Measurements from ENCODE around the gene RNF145. TPM values are rescaled to one million over a fixed set of nuclear protein-coding genes. Genes with fewer than 3 reads are reported as not detected.
A peak's percentile ranks its signal among the peaks of the same experiment; 100 is the strongest.

Gene RNF145
- total and polyA plus RNA-seq, 10 of the 15 experiments (the other 5 are each of a cell fraction or from before 2014, with no cell fraction given) = 9.7 to 58.1 (median 38.2) TPM

GRCh38 chr5:159207222-159207685 is 2.1 kb downstream of the RNF145 start:
- FAIRE-seq (no peak), ATAC-seq (peak; percentile 15), DNase-seq (ENCODE audit: low read depth, low spot score) (no peak)
- in situ Hi-C loops (cut with MboI) (no loop called here), intact Hi-C loops (cut with micrococcal nuclease; ENCODE audit: unreplicated experiment) (loop anchor here (2.0 to 10.0 kb wide), 4 partner anchors 35 to 1258 kb away; no protein-coding TSS in a partner anchor)
- peak overlapping the region; percentile 93 for H3K4me2 ChIP-seq (ENCODE audit: control insufficient read depth, insufficient read depth)
- ChIA-PET SMC1A (ENCODE audit: uncharacterized antibody, unreplicated experiment) (interaction anchor here (0.7 to 4.8 kb wide), 17 partner anchors 7 to 1293 kb away, joined by 3 to 42 read pairs (median 6); partner anchors contain the start of gene UBLCP1), RAD21 (ENCODE audit: unreplicated experiment) (interaction anchor here (0.9 to 2.9 kb wide), 9 partner anchors 9 to 125 kb away, joined by 3 to 35 read pairs (median 7); partner anchors contain the start of gene UBLCP1), CTCF (interaction anchor here (0.7 to 3.6 kb wide), 15 partner anchors 8 to 1263 kb away, joined by 3 to 26 read pairs (median 3); no protein-coding TSS in a partner anchor), POLR2A (interaction anchor here (0.6 to 3.0 kb wide), 9 partner anchors 8 to 217 kb away, joined by 3 to 25 read pairs (median 5); no protein-coding TSS in a partner anchor)
- H3K4me1 ChIP-seq (ENCODE audit: control insufficient read depth, insufficient read depth, low read length) = peaks cover 9% of the 10 kb centered on the region
- peak overlapping the region; percentile 83 for H3K27ac ChIP-seq (ENCODE audit: control insufficient read depth, insufficient read depth)
- H2AFZ ChIP-seq (ENCODE audit: control insufficient read depth, low read depth, low read length) = peak overlapping the region; percentile 54; the same call in 1 of the 2 replicates
- H3K79me2 ChIP-seq (ENCODE audit: control insufficient read depth, insufficient read depth, low read length) = peaks cover 77% of the 10 kb centered on the region
- peak overlapping the region; percentile 81 for H3K9ac ChIP-seq (ENCODE audit: control insufficient read depth, insufficient read depth, low read length)
- H3K27me3 ChIP-seq (replicated peaks in 1 of 2; ENCODE audit: control insufficient read depth in 2 of 2, insufficient read depth in 2 of 2, low read length in 1 of 2) = no peaks in the 10 kb centered on the region
- 0% methylated on average over 5 of the region's 5 CpGs for WGBS (ENCODE audit: insufficient coverage, insufficient replicate concordance, low lambda C conversion rate, missing lambda C conversion rate)
- H3K9me3 ChIP-seq (replicated peaks; ENCODE audit: control insufficient read depth, insufficient read depth, low read length) = no peaks in the 10 kb centered on the region
- peaks cover 0 to 4% of the 10 kb centered on the region in 2 experiments; a peak in 1 of 4 replicates for H3K36me3 ChIP-seq (ENCODE audit: control insufficient read depth in 2 of 2, insufficient read depth in 2 of 2, low read length in 1 of 2)
- H4K20me1 ChIP-seq (ENCODE audit: control insufficient read depth, insufficient read depth) = no peaks in the 10 kb centered on the region
- TF ChIP-seq BHLHE40 (IDR thresholded peaks at IDR 0.05; ENCODE audit: borderline replicate concordance in 1 of 2, low read depth in 2 of 2, low read length in 1 of 2) (peak in 1 of 2 experiments; percentile 62; a peak in 1 of 4 replicates), ZNF207 (IDR thresholded peaks at IDR 0.05; ENCODE audit: borderline replicate concordance) (no peak), CREB1 (IDR thresholded peaks at IDR 0.05; ENCODE audit: low read depth) (no peak), SPI1 (IDR thresholded peaks at IDR 0.05; ENCODE audit: borderline replicate concordance, insufficient read depth, low read depth, low read length) (no peak), FOXM1 (IDR thresholded peaks at IDR 0.05; ENCODE audit: low read depth, low read length) (no peak), ATF2 (IDR thresholded peaks at IDR 0.05; ENCODE audit: low read length) (0 out of 2 replicates have a peak, but pooled peaks have one; percentile 20), RAD51 (IDR thresholded peaks at IDR 0.05) (peak; percentile 93)
- TF ChIP-seq, protein P1, sequence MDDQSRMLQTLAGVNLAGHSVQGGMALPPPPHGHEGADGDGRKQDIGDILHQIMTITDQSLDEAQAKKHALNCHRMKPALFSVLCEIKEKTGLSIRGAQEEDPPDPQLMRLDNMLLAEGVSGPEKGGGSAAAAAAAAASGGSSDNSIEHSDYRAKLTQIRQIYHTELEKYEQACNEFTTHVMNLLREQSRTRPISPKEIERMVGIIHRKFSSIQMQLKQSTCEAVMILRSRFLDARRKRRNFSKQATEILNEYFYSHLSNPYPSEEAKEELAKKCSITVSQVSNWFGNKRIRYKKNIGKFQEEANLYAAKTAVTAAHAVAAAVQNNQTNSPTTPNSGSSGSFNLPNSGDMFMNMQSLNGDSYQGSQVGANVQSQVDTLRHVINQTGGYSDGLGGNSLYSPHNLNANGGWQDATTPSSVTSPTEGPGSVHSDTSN (IDR thresholded peaks at IDR 0.05; ENCODE audit: insufficient replicate concordance, low read depth, low read length) = no peak
- TF ChIP-seq, protein P2, sequence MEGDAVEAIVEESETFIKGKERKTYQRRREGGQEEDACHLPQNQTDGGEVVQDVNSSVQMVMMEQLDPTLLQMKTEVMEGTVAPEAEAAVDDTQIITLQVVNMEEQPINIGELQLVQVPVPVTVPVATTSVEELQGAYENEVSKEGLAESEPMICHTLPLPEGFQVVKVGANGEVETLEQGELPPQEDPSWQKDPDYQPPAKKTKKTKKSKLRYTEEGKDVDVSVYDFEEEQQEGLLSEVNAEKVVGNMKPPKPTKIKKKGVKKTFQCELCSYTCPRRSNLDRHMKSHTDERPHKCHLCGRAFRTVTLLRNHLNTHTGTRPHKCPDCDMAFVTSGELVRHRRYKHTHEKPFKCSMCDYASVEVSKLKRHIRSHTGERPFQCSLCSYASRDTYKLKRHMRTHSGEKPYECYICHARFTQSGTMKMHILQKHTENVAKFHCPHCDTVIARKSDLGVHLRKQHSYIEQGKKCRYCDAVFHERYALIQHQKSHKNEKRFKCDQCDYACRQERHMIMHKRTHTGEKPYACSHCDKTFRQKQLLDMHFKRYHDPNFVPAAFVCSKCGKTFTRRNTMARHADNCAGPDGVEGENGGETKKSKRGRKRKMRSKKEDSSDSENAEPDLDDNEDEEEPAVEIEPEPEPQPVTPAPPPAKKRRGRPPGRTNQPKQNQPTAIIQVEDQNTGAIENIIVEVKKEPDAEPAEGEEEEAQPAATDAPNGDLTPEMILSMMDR (IDR thresholded peaks at IDR 0.05 in 2 of 3, conservative IDR thresholded peaks at IDR 0.05 in 1 of 3; ENCODE audit: control insufficient read depth in 2 of 3, extremely low read depth in 1 of 3, insufficient read depth in 1 of 3, low read depth in 3 of 3, low read length in 3 of 3) = no peak
- TF ChIP-seq, protein P3, sequence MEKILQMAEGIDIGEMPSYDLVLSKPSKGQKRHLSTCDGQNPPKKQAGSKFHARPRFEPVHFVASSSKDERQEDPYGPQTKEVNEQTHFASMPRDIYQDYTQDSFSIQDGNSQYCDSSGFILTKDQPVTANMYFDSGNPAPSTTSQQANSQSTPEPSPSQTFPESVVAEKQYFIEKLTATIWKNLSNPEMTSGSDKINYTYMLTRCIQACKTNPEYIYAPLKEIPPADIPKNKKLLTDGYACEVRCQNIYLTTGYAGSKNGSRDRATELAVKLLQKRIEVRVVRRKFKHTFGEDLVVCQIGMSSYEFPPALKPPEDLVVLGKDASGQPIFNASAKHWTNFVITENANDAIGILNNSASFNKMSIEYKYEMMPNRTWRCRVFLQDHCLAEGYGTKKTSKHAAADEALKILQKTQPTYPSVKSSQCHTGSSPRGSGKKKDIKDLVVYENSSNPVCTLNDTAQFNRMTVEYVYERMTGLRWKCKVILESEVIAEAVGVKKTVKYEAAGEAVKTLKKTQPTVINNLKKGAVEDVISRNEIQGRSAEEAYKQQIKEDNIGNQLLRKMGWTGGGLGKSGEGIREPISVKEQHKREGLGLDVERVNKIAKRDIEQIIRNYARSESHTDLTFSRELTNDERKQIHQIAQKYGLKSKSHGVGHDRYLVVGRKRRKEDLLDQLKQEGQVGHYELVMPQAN (conservative IDR thresholded peaks at IDR 0.05) = no peak
- peak overlapping the region; percentile 79 for H3K4me3 ChIP-seq
- BruUV-seq (replicated peaks) = no TSS peak
